GM18511 (cell line): ENCODE data around the gene MTA3.
"Not testable (repeated sequence)": the region's sequence is repeated elsewhere in the genome, so short reads cannot be mapped to it uniquely, and the experiment has no call there.

Experiments used
- ATAC-seq: cut with Tn5 transposase; IDR thresholded peaks from one replicate; pipeline ENCODE4 v1.9.1; 2021; ENCODE audit warnings: mild to moderate bottlenecking, moderate library complexity; ENCODE audit not compliant: unreplicated experiment

MTA3 gene

DNA sequence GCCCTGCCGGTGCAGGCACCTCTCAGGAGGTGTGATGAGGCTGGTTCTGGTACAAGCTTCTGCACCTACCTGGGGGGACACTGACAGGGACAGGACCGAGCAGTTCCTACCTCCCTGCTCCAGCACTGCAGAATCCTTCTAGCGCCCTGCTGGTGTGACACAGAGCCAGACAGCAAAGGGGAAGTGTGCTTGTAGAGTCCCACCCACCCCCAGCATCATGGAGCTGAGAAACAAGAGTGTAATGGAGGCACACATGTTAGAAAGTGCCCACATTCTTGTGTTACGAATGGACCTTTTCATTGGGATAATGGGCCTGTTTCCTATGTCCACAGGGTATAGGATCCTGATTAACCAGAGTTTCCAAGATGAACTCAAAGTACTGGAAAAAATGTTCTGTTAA lies 157.2 kb downstream of the MTA3 start:
- ATAC-seq = no peak

DNA sequence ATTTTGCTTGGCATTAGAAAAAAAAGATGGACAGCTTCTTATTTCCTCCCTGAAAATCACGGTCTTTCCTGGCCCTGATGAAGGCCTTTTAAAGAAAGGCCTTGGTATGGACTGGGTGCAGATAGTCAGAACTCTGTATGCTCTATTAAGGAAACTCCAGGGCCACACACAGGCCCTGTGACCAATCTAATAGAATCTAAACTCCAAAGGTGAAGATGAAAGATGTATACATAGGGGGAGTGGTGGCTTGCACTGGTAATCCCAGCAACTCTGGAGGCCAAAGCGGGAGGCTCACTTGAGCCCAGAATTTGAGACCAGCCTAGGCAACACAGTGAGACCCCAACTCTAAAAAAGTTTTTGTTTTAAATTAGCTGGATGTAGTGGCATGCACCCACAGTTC lies 158.2 kb downstream of the MTA3 start:
- ATAC-seq = no peak

DNA sequence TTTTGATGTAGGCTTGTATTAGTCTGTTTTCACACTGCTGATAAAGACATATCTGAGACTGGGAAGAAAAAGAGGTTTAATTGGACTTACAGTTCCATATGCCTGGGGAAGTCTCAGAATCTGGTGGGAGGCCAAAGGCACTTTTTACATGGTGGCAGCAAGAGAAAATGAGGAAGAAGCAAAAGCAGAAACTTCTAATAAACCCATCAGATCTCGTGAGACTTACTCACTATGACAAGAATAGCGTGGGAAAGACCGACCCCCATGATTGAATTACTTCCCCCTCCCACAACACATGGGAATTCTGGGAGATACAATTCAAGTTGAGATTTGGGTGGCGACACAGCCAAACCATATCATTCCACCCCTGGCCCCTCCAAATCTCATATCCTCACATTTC lies 162.9 kb downstream of the MTA3 start:
- ATAC-seq = not testable (repeated sequence)

DNA sequence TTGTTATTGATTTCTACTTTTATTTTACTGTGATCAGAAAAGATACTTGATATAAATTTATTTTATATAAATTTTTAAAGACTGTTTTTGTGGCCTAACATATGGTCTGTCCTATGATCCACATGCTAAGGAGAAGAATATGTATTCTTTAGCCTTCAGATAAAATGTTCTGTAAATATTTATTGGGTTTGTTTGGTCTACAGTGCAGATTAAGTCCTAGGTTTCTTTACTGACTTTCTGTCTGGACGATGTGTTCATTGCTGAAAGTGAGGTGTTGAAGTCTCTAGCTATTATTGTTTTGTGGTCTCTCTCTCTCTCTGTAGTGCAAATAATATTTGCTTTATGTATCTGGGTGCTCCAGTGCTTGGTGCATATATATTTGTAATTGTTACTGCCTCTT lies 165.4 kb downstream of the MTA3 start:
- ATAC-seq = no peak

DNA sequence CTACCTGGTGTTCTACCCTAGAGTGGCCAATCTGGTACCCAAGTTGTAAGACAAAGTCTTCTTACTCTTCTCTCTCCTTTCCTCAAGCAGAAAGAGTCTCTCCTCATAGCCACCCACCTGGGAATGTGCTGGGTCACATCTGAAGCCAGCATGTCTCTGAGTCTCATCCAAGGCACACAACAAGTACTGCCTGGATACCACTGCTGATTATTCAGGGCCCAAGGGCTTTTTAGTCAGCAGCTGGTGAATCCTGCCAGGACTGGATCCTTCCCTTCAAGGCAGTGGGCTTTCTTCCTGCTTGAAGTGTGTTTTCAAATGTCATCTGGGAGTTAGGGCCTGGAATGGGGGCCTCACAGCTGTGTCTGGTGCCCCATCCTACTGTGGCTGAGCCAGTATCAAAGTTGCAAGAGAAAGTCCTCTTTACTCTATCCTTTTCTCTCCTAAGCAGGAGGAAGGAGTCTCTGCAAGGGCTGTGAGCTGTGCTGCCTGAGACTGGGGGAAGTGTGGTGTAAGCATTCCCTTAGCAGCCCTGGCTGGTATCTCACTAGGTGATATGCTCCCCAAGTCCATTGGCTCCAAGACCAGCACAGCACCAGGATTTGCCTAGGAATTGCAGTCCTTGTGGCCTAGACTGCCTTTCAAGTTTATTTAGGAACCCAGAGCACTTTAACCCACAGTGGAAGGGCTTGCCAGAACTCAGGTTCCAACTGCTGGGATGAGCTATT lies 168.3 kb downstream of the MTA3 start:
- ATAC-seq = no peak

DNA sequence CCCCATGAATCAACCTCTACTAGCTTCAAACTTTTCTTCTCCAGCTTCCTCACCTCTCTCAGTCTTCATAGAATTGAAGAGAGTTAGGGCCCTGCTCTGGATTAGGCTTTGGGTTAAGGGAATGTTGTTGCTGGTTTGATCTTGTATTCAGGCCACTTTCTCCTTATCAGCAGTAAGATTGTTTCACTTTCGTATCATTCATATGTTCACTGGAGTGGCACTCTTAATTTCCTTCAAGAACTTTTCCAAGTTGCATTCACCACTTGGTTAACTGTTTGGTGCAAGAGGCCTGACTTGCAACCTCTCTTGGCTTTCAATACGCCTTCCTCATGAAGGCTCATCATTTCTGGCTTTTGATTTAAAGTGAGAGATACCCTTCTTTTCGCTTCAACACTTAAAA lies 172.7 kb downstream of the MTA3 start:
- ATAC-seq = no peak

DNA sequence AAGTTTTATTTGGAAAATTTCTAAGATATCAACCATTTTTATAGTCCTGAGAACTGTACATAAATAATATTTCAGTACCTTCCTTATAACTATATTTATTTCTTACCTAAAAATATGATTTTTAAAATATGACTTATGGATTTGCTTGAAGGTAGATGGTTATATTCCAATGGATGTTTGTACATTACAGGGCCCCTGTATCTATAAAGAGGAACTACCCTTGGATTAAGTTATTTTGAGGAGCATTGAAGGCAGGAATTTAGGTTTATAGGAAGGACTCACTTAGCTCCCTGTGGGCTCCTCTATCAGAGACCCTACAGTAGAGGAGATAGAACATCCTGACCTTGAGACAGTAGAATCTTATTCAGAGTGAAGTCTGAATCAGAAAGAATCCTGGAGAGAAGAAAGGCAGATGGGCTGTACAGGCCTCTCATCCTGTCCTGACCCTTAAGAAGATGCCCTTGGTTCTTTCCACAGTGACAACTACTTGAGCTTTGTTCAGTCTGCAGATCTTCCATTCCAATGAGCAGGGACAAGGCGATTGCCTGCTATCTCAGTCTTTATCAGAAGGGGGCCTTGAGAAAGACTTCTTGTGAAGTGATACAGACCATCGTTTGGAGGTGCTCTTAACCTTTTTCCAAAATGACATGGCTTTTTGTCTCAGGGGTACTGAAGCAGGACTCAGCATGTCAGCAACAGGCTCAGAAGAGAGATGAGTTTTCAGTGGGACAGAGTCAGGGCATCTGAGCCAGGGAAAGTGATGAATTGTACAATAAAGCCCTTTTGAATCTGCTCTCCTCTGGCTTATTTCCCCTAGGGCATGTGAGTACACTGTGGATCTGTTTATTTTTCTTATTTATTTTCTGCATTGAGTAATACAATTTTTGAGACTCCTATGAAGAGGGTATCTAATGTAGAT lies 174.6 kb downstream of the MTA3 start:
- no peak for ATAC-seq

DNA sequence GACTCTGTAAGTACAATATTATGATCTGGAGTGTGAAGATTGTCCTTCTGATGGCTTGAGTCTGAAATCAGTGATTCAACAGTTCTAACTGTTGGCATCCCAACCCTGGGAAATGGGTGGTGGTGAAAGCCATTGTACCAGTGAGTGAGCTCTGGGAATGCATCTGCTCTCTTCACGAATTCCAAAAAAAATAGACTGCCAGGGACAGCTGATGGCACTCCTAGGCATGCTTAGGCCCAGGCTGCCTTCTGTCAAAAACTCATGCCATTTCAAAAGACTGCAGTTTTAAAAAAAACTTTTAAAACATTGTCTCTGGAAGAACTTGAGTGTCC lies 175.2 kb downstream of the MTA3 start:
- no peak for ATAC-seq

DNA sequence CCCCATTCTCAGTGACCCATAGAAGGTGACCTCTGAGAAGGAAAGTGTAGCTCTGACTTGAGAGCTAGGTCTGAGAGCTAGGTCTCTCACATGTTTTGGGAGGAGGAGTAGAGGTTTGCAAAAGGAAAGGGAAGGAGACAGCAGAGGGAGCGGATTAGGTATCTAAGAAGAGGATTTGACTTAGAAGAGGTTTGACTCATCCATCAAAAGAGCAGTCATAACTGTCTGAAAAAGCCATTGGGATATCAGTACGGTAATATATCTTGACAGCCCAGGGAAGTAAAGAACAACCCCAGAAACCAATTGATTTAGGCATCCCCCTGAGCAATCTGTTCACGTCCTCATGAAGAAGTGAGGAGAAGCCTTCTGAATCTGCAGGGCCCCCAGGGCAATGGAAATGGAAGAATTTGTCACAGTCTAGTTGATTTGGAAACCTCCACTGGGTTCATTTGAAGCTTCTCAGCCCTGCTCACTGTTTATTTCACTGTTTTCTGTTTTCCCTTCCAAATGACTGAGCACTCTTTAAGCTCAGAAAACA lies 176.2 kb downstream of the MTA3 start:
- no peak for ATAC-seq

DNA sequence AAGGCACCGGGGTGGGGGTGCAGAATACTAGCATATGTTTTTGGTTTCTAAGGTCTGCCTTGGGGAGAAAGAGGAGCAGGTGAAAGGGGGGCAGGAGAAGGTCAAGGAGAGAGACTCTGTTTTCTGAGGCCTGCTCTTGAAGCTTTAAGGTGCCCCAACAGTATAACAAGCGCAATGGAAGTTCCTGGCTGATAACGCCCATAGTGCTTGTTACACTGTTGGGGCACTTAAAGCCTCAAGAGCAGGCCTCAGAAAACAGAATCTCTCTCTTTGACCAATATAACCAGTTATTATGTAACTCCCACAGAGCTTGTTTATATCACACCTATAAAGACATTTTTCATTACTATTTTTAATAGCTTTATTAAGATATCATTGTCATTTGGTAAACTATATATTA lies 179.0 kb downstream of the MTA3 start:
- ATAC-seq = no peak

DNA sequence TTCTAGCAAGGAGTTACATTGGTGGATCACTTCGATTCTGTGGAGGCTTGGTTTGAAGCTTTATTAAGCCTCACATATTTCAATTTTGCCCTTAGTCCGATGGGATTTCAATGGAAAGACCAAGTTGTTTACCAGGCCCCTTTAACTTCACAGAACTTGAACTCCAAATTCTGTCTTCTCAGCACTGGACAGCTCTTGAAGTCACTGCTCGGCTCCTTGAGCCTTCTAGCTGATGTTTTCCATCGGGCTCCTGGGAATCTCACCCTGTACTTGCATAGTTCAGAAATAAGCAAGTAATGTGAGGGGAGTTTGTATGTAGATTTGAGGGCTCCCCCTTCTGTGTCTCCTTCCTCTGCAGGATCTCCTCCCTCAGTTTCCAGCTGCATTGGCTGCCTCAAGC lies 180.4 kb downstream of the MTA3 start:
- ATAC-seq = no peak

DNA sequence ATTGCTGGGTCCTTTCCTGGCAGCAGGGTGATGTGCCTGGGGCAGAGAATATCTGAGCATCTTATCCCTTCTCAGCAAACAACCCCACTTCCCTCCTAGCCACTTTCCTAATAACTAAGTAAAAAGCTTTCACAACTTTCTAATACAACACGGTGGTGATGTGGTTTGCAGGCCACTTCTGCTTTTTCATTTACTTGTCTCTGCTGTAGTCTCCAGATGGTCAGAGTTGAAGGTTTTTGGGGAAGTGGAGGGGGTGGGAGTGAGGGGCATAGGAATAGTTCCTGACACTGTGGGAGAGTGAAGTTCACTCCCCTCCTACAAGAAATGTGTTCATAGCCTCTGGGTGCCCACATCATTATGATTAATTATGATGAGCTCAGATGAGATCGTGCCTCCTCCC lies 183.9 kb downstream of the MTA3 start:
- ATAC-seq = peak; percentile 56

DNA sequence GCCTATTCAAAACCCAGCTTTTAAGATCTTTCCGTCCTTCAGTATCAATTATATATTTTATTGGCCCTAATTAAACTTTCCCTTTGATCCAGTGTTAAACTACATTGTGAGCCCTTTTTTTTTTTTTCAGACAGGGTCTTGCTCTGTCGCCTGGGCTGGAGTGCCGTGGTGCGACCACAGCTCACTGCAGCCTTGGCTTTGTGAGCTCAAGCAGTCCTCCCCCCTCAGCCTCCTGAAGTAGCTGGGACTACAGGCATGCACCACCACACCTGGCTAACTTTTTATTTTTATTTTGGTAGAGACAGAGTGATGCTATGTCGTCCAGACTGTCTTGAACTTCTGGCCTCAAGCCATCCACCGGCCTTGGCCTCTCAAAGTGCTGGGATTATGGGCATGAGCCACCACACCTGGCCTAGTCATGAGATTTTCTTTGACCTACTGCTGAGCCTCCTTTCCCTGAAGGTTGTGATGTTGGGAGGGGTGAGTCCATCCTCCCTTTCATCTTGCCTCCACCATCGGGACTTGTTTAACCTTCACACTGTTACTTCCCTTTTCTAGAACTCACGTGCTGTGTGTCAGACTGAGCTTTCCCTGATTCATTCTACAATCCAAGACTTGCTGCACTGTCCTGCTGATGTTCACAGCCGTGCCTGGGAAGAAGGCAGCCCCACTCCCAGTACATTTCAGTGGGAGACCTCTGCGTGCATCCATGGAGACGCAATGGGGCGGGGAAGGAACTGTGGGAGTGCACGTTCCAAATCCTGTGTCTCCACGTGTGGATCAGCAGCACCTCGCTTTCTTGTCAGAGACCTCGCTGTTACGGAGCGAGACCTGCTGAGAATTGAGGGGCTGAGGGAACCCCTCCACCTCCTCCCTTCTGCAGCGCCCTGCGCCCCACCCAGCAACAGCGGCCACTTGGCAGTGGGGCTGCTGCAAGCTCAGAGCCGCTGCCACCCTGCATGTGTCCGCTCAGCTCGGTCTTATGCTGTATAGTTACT lies 184.7 kb downstream of the MTA3 start:
- ATAC-seq = no peak

DNA sequence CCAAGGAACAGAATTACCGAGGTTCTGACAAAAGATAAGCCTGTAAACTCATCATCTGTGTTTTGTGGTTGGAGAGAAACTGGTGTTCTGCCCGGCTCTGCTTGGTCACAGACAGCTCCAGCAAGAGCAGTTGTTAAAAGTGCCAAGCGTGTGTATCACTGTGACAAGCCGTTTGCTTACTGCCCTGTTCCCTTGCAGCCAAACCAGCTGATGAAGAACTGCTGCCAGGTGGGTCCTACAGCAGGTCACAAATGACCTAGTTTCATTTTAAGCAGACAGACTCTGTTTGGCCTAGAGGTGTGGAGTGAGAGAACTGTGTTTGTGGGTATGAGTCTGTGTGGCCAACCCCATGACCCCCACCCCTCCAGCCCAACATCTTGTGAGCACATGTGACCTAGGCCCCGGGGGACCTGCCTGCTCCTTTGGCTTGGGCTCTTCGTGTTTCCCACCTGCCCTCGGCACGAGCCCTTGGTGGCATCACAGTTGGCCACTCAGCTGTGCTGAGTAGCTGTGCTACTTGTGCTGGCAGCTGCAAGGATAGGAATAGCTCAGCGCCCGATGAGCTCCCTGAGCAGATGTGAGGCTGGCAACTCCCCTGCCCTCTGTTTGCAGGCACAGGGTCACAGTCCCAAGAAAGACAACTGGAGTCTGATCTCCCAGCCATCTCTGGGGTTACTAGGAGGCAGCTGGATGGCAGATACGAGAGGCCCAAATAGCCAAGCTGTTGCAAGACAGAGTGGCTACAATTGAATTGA lies 185.8 kb downstream of the MTA3 start:
- ATAC-seq = peak; percentile 78

DNA sequence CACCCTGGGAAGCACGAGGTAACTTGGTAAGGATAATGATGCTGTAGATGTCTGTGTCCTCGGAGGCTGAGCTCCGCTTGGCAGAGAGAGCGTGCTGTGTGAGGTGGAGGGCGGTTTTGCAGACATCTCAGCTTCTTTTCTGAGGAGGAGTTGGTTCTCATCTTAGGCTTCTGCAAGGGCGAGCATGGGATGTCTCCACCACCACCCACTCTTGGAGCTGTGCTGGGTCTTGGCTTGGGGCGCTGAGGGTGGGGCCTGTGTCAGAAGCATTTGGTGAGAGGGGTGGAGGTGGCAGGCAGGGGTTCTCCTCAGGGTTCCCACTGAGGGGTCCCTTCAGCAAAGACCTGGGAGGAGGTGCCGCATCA lies 186.3 kb downstream of the MTA3 start:
- no peak for ATAC-seq

DNA sequence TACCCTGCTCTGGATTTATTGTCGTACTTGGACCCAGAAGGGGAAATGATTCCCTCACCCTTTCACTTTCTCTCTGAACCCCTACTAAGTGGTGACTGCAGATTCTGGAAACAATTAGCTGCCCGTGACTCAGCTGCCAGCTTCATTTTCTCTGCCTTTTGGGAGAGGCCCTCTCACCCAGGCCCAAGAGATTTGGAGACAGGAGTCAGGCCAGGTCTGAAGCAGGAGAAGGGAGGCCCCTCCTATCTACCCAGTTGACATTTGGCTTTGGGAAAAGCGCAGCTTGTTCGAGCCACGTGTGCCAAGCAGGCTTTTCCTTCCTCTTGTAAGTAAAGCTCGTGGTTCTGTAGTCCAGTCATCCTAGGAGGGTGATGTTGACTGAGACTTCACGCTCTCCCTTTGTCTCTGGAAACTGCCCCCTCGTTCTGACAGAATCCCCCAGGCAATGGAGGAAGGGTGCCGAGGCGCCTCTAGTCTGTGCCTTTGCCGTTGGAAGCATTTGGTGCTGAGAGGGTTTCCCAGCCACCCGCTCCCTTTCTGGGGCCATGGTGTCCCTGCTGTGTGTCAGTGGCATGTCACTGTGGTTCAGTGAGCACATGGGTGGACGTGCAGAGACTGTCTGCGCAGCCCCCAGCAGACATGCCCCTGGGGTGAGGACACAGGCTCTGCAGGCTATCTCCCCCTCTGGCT lies 186.9 kb downstream of the MTA3 start:
- ATAC-seq = no peak

DNA sequence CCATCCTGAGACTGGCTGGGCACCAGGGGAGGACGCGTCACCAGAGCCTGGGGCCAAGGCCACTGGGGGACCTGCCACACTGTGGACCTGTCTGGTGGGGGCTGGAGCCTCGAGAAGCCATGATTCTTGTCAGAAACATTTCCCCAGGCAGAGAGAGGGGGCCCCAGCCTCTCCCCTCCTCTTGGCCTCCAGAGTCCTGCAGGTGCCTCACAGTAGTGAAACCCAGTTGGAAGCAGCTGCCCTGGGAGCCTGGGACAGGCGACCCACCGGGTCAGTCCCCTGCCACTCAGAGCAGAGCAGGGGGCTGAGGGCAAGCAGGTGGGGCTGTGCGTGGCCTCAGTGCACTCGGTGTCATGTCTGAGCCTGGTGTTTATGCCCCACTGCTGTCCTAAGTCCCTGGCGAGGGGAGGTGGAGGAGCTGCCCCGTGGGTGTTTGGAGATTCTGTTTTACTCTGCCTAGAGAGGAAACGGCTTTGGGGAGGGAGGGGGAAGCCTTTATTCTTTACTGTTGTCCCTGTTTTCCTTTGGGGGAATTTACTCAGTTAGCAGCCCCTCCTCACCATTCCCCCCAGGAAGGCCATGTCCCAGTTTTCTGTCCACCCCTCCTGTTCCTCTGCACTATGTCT lies 187.8 kb downstream of the MTA3 start:
- ATAC-seq = no peak

DNA sequence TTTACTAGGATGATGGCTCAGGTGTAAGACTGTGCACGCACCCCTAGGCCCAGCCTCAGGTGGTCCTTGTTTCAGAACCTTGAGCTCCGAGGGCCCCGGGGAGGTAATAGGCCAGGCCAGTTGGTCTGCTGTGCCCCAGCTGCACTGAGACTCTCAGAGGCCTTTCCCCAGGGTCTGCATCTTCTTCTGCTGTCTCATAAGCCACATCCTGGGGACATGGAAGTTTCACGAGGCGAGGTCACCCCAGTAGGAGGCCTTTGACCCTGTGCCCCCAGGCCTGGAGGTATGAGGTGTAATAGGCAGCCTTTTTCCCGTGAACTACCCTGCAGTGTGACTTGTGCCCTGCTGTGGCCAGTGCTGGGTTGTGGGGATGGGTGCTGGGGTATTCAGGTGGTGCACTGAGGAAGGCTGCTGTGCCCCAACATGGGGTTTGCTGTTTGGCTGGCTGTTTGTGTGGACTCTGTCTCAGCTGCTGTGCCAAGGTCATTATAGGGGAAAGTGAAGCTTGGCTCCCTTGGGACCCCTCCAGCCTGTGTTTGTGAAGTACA lies 188.6 kb downstream of the MTA3 start:
- ATAC-seq = no peak
